GM21526 (cell line): Measurements from ENCODE around the gene LRRC17.

Source experiments
- ATAC-seq: cut with Tn5 transposase; IDR thresholded peaks from one replicate; pipeline ENCODE4 v1.9.1; 2021; ENCODE audit warnings: moderate library complexity; ENCODE audit not compliant: unreplicated experiment, low FRiP score

Gene LRRC17

GRCh38 chr7:102983602-102984001 is 70.8 kb downstream of the LRRC17 start:
- ATAC-seq, result no peak

- no peak for ATAC-seq
Measured at GRCh38 chr7:102985176-102985783, 72.5 kb downstream of the LRRC17 start.

- ATAC-seq, result no peak
Measured at GRCh38 chr7:102988088-102988487, 75.3 kb downstream of the LRRC17 start.

- ATAC-seq, result no peak
Measured at GRCh38 chr7:102988631-102989560, 76.1 kb downstream of the LRRC17 start.

GRCh38 chr7:102990642-102991041 is 77.8 kb downstream of the LRRC17 start:
- ATAC-seq, result no peak

GRCh38 chr7:102991077-102991539 is 78.3 kb downstream of the LRRC17 start:
- ATAC-seq, result no peak

- ATAC-seq, result no peak
Measured at GRCh38 chr7:102991540-102992214, 78.9 kb downstream of the LRRC17 start.

- ATAC-seq, result no peak
Measured at GRCh38 chr7:102992509-102992937, 79.7 kb downstream of the LRRC17 start.

- ATAC-seq, result no peak
Measured at GRCh38 chr7:102992938-102993717, 80.3 kb downstream of the LRRC17 start.

GRCh38 chr7:102993718-102994029 is 80.9 kb downstream of the LRRC17 start:
- no peak for ATAC-seq

- no peak for ATAC-seq
Measured at GRCh38 chr7:102994567-102994966, 81.8 kb downstream of the LRRC17 start.
